Endothelial cell of umbilical vein (primary cell): Measurements from ENCODE around the gene NIT2.

ENCODE experiments used
- MAX ChIP-seq: IDR thresholded peaks from 2 replicates; pipeline ENCODE4 v1.6.1; 2011; ENCODE audit not compliant: insufficient read depth, insufficient read length
- POLR2A ChIP-seq: IDR thresholded peaks from 2 replicates; pipeline ENCODE4 v1.6.1; 2012; ENCODE audit warnings: low read depth, mild to moderate bottlenecking, control low read depth, low read length

- no peak for TF ChIP-seq POLR2A
- no peak for TF ChIP-seq MAX
These were observed 2.9 kb upstream of the NIT2 start for GRCh38 chr3:100331660-100332059.
